Measurements from ENCODE around the gene BCL11A. TPM values are rescaled to one million over a fixed set of nuclear protein-coding genes. Genes with fewer than 3 reads are reported as not detected.

BCL11A gene
- total and polyA plus RNA-seq, 2 experiments from 2014 or later = 57.5 to 77.6 TPM

- peak overlapping the region; percentile 58 for H3K4me2 ChIP-seq
- H3K4me3 ChIP-seq = no peak overlapping the region
- ATAC-seq (no peak), DNase-seq (ENCODE audit: low spot score) (no peak)
- peaks cover 33% of the 10 kb centered on the region for H3K4me1 ChIP-seq (ENCODE audit: insufficient read depth)
- H4K20me1 ChIP-seq (replicated peaks; ENCODE audit: insufficient read depth) = no peaks in the 10 kb centered on the region
- peaks cover 16% of the 10 kb centered on the region for H3K4me1 Mint-ChIP-seq
- TF ChIP-seq POLR2AphosphoS5 (IDR thresholded peaks at IDR 0.05; ENCODE audit: low read depth) = no peak
- no peak for TF ChIP-seq CTCF (conservative IDR thresholded peaks at IDR 0.05; ENCODE audit: low read depth in 2 of 2)
- TF ChIP-seq ZNF114 (CRISPR knock-in tag; IDR thresholded peaks at IDR 0.05) = no peak
- TF ChIP-seq STAT1 (IDR thresholded peaks at IDR 0.05; ENCODE audit: unreplicated experiment) = no peak
- no peak for TF ChIP-seq JUNB (IDR thresholded peaks at IDR 0.05; ENCODE audit: unreplicated experiment)
- TF ChIP-seq NANOG (IDR thresholded peaks at IDR 0.05; ENCODE audit: borderline replicate concordance) = no peak
- no peak for TF ChIP-seq CREB1 (CRISPR knock-in tag; IDR thresholded peaks at IDR 0.05; ENCODE audit: low read depth)
- no peak for TF ChIP-seq EZH2 (IDR thresholded peaks at IDR 0.05; ENCODE audit: low read depth, unreplicated experiment)
- TF ChIP-seq EZH2phosphoT487 (IDR thresholded peaks at IDR 0.05; ENCODE audit: unreplicated experiment) = no peak
- no peak overlapping the region for H3K27ac ChIP-seq (ENCODE audit: low read depth)
- H3K36me3 ChIP-seq (ENCODE audit: insufficient read depth) = no peaks in the 10 kb centered on the region
- peaks cover 4% of the 10 kb centered on the region; the same call in 1 of the 3 replicates for H3K36me3 Mint-ChIP-seq (ENCODE audit: low read depth)
- H3K27me3 Mint-ChIP-seq (ENCODE audit: insufficient read depth, low read depth, poor library complexity) = peaks cover 5% of the 10 kb centered on the region
- no peak overlapping the region for H3K4me3 Mint-ChIP-seq
- no peak overlapping the region for H3K27ac Mint-ChIP-seq
- H3K9me2 ChIP-seq (ENCODE audit: insufficient read depth) = no peaks in the 10 kb centered on the region
- H2AFZ ChIP-seq = no peak overlapping the region
- peaks cover 3% of the 10 kb centered on the region; the same call in 1 of the 3 replicates for H3K9me3 Mint-ChIP-seq
- H3K27me3 ChIP-seq (ENCODE audit: insufficient read depth) = no peaks in the 10 kb centered on the region
- H3K79me2 ChIP-seq (replicated peaks; ENCODE audit: insufficient read depth) = no peaks in the 10 kb centered on the region
- no peaks in the 10 kb centered on the region for H3F3A ChIP-seq (replicated peaks; ENCODE audit: low read depth)
Observed at GRCh38 chr2:60423505-60423904, 129.9 kb downstream of the BCL11A start.

GRCh38 chr2:60422826-60423483 is 130.5 kb downstream of the BCL11A start:
- peak overlapping the region; percentile 58 for H3K4me2 ChIP-seq

More at GRCh38 chr2:60422826-60423483, 130.5 kb downstream of the BCL11A start:
- H4K20me1 ChIP-seq (replicated peaks; ENCODE audit: insufficient read depth) = no peaks in the 10 kb centered on the region
- H3K27me3 ChIP-seq (ENCODE audit: insufficient read depth) = no peaks in the 10 kb centered on the region
- H3K9me3 Mint-ChIP-seq = peaks cover 3% of the 10 kb centered on the region; the same call in 2 of the 3 replicates
- TF ChIP-seq POLR2AphosphoS5 (IDR thresholded peaks at IDR 0.05; ENCODE audit: low read depth) (no peak), STAT1 (IDR thresholded peaks at IDR 0.05; ENCODE audit: unreplicated experiment) (no peak), ZNF462 (CRISPR knock-in tag; IDR thresholded peaks at IDR 0.05) (no peak), JUNB (IDR thresholded peaks at IDR 0.05; ENCODE audit: unreplicated experiment) (no peak), EZH2 (IDR thresholded peaks at IDR 0.05; ENCODE audit: low read depth, unreplicated experiment) (no peak)
- ATAC-seq (peak; percentile 82), DNase-seq (ENCODE audit: low spot score) (no peak)
- H3K79me2 ChIP-seq (replicated peaks; ENCODE audit: insufficient read depth) = no peaks in the 10 kb centered on the region
- no peak overlapping the region for H3K27ac Mint-ChIP-seq
- H3K4me3 ChIP-seq = 0 out of 2 replicates have a peak overlapping the region, but pooled peaks have one; percentile 10
- H3K27me3 Mint-ChIP-seq (ENCODE audit: insufficient read depth, low read depth, poor library complexity) = peaks cover 8% of the 10 kb centered on the region
- H3K4me1 Mint-ChIP-seq = peaks cover 21% of the 10 kb centered on the region
- peak overlapping the region; percentile 25; the same call in 1 of the 2 replicates for H2AFZ ChIP-seq
- H3K36me3 Mint-ChIP-seq (ENCODE audit: low read depth) = peaks cover 4% of the 10 kb centered on the region; the same call in 1 of the 3 replicates
- no peaks in the 10 kb centered on the region for H3F3A ChIP-seq (replicated peaks; ENCODE audit: low read depth)
- no peaks in the 10 kb centered on the region for H3K36me3 ChIP-seq (ENCODE audit: insufficient read depth)
- H3K4me1 ChIP-seq (ENCODE audit: insufficient read depth) = peaks cover 33% of the 10 kb centered on the region
- no peaks in the 10 kb centered on the region for H3K9me2 ChIP-seq (ENCODE audit: insufficient read depth)
- no peak overlapping the region for H3K4me3 Mint-ChIP-seq
- peak overlapping the region; percentile 2; the same call in 1 of the 2 replicates for H3K27ac ChIP-seq (ENCODE audit: low read depth)

All from GM23338 (cell line).